Dendritic cell treated with granulocyte-macrophage colony-stimulating factor and Interleukin-4, amounts not matched to agents 40 ng/mL and 50 ng/mL, for 4 days (primary cell): ENCODE measurements around the gene HIGD1C.
A peak's percentile ranks its signal among the peaks of the same experiment; 100 is the strongest.
"Not testable (repeated sequence)": the region's sequence is repeated elsewhere in the genome, so short reads cannot be mapped to it uniquely, and the experiment has no call there.

Source experiments
- H3K27ac Mint-ChIP-seq: one replicate; pipeline ENCODE4 v1.8.0; 2022; ENCODE audit warnings: mild to moderate bottlenecking, mixed read lengths
- H3K27me3 Mint-ChIP-seq: one replicate; pipeline ENCODE4 v1.8.0; 2022; ENCODE audit warnings: mild to moderate bottlenecking, mixed read lengths
- H3K36me3 Mint-ChIP-seq: one replicate; pipeline ENCODE4 v1.8.0; 2022; ENCODE audit warnings: low read depth, mixed read lengths
- H3K4me1 Mint-ChIP-seq: one replicate; pipeline ENCODE4 v1.8.0; 2022; ENCODE audit warnings: low read depth, mixed read lengths
- H3K4me3 Mint-ChIP-seq: one replicate; pipeline ENCODE4 v1.8.0; 2022; ENCODE audit warnings: mild to moderate bottlenecking, moderate library complexity, mixed read lengths
- H3K9me3 Mint-ChIP-seq: one replicate; pipeline ENCODE4 v1.8.0; 2022; ENCODE audit warnings: mixed read lengths
- intact Hi-C: fragments of 100-400 bp; cut with micrococcal nuclease; formaldehyde crosslinking; loops from one replicate; pipeline ENCODE4 v1.15.0; 2022

The HIGD1C gene

DNA sequence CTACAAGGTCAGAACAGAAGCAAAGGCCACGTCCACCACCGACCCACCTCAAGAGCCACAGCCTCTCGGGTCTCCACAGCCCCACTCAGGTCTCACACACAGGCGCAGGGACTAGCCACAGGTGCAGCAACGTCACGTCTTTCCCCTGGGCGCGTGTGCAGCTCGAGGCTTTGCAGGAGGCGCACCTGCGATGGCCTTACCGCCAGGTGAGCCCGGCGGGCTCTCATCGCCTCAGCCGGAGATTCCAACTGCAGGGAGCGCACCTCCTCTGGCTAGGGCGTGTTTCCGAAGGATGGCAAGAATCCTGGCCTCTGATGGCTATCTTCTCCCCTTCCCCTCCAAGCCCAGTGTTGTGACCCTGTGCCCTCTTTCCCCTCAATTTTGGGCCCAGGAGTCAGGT, at the start of gene HIGD1C:
Gene HIGD1C (plus strand): TSS at position 35 of the 400 bp plus-strand sequence. CDS start 1,455 bp downstream, outside the sequence.
- H3K27ac Mint-ChIP-seq: no peak within 1 kb of the TSS
- no peaks in the 10 kb centered on the region for H3K9me3 Mint-ChIP-seq
- intact Hi-C loops: no loop called here
- peaks cover 36% of the 10 kb centered on the region for H3K36me3 Mint-ChIP-seq
- peaks cover 6% of the 10 kb centered on the region for H3K4me1 Mint-ChIP-seq
- H3K27me3 Mint-ChIP-seq: no peaks in the 10 kb centered on the region
- H3K4me3 Mint-ChIP-seq: no peak within 1 kb of the TSS

DNA sequence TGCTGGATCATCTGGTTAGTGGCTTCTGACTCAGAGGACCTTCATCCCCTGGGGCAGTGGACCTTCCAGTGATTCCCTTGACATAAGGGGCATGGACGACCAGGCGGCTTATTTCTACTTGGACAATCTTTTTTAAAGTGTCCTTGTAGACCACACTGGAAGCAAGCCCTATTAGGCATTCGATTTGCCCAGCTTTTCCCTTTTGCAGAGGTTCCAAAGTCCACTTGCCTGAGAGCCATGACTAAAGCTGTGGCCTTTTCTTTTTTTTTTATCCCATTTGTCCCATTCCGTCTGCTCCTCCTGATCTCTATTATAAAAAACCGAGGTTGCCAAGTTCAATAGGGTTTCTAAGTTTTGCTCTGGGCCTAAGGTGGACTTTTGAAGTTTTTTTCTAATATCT, 43.9 kb upstream of the HIGD1C start:
- Mint-ChIP-seq H3K9me3 (peaks cover 30% of the 10 kb centered on the region), H3K36me3 (peaks cover 13% of the 10 kb centered on the region)
- H3K27ac Mint-ChIP-seq, H3K4me3 Mint-ChIP-seq, H3K27me3 Mint-ChIP-seq, intact Hi-C loops, H3K4me1 Mint-ChIP-seq: not testable (repeated sequence)

DNA sequence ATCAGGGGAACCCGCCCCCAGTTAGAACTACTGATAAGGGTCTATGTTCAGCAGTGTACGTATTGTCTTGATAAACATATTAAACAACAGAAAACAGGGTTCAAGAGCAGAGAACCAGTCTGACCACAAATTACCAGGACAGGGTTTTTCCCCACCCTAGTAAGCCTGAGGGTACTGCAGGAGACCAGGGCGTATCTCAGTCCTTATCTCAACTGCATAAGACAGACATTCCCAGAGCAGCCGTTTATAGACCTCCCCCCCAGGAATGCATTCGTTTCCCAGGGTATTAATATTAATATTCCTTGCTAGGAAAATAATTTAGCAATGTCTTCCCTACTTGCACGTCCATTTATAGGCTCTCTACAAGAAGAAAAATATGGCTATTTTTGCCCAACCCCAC, 40.0 kb upstream of the HIGD1C start:
- H3K27me3 Mint-ChIP-seq, H3K4me3 Mint-ChIP-seq, intact Hi-C loops, H3K4me1 Mint-ChIP-seq, H3K27ac Mint-ChIP-seq: not testable (repeated sequence)
- peaks cover 69% of the 10 kb centered on the region for H3K9me3 Mint-ChIP-seq
- H3K36me3 Mint-ChIP-seq: peaks cover 20% of the 10 kb centered on the region

GRCh38 chr12:50913224-50913623, 39.1 kb upstream of the HIGD1C start:
- H3K36me3 Mint-ChIP-seq: peaks cover 26% of the 10 kb centered on the region
- H3K4me3 Mint-ChIP-seq: no peak overlapping the region
- intact Hi-C loops: no loop called here
- H3K4me1 Mint-ChIP-seq: peaks cover under 1% of the 10 kb centered on the region
- no peaks in the 10 kb centered on the region for H3K27me3 Mint-ChIP-seq
- no peak overlapping the region for H3K27ac Mint-ChIP-seq
- H3K9me3 Mint-ChIP-seq: peaks cover 77% of the 10 kb centered on the region

- Mint-ChIP-seq H3K36me3 (peaks cover 26% of the 10 kb centered on the region), H3K27ac (no peak overlapping the region), H3K4me3 (no peak overlapping the region), H3K27me3 (no peaks in the 10 kb centered on the region), H3K4me1 (peaks cover 6% of the 10 kb centered on the region), H3K9me3 (peaks cover 83% of the 10 kb centered on the region)
- intact Hi-C loops: no loop called here
Observed at GRCh38 chr12:50914872-50915484, 37.4 kb upstream of the HIGD1C start.

DNA sequence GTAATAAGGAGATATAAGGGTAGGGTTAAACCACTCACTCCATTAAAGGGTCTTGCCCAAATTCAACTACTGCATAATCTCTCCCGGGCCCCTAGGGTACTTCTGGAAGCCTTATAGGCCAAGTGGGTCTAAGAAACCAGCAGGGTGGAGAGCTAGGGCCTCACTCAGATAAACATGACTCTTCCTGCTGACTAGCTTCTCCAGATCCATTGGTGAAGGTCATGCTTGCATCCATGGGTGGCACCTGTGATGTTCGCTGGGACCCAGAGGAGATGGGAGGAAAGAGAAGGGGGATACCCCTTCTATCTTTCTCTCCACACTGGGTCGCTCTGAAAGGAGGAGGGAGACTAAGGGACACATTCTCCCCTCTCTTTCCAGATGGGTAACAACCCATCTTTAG, 36.1 kb upstream of the HIGD1C start:
- H3K27me3 Mint-ChIP-seq: no peaks in the 10 kb centered on the region
- no peak overlapping the region for H3K27ac Mint-ChIP-seq
- H3K9me3 Mint-ChIP-seq: peaks cover 75% of the 10 kb centered on the region
- H3K4me1 Mint-ChIP-seq: peaks cover 6% of the 10 kb centered on the region
- intact Hi-C loops: no loop called here
- no peak overlapping the region for H3K4me3 Mint-ChIP-seq
- peaks cover 26% of the 10 kb centered on the region for H3K36me3 Mint-ChIP-seq

- intact Hi-C loops: no loop called here
- Mint-ChIP-seq H3K4me1 (peaks cover 19% of the 10 kb centered on the region), H3K4me3 (no peak overlapping the region), H3K27me3 (no peaks in the 10 kb centered on the region), H3K36me3 (peaks cover 12% of the 10 kb centered on the region), H3K27ac (no peak overlapping the region), H3K9me3 (peaks cover 50% of the 10 kb centered on the region)
Observed at GRCh38 chr12:50918584-50919316, 33.6 kb upstream of the HIGD1C start.

- Mint-ChIP-seq H3K27me3 (no peaks in the 10 kb centered on the region), H3K27ac (peak overlapping the region; percentile 97), H3K9me3 (peaks cover 10% of the 10 kb centered on the region), H3K36me3 (peaks cover 27% of the 10 kb centered on the region), H3K4me3 (peak overlapping the region; percentile 66), H3K4me1 (peaks cover 26% of the 10 kb centered on the region)
- intact Hi-C loops: no loop called here
Observed at GRCh38 chr12:50922820-50923219, 29.5 kb upstream of the HIGD1C start.

DNA sequence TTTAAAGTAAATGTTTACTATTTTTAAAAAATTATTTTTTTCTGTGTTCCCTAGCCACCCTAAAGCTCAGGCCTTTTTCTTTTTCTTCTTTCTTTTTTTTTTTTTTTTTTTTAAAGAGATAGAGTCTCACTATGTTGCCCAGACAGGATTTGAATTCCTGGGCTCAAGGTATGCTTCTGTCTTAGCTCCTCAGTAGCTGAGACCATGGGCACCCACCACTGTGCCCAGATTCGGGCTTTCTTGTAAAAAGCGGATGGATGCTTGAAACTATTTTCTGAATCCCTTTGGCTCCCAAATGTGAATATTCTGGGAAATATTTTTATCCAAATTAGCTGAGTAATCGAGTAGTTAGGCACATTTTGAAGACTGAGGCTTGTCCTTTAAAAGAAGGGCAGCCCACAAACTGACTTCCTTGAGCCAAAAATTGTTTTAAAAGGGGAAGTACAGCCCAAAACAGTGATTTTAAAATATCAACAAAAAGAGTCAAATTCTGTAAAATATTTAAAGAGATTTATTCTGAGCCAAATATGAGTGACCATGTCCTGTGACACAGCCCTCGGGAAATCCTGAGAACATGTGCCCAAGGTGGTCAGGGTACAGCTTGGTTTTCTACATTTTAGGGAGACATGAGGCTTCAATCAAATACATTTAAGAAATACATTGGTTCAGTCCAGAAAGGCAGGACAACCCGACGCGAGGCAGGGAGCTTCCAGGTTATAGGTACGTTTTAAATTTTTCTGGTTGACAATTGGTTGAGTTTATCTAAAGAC, 28.8 kb upstream of the HIGD1C start:
- peak overlapping the region; percentile 97 for H3K27ac Mint-ChIP-seq
- peaks cover 33% of the 10 kb centered on the region for H3K36me3 Mint-ChIP-seq
- H3K9me3 Mint-ChIP-seq: peaks cover 2% of the 10 kb centered on the region
- H3K4me1 Mint-ChIP-seq: peaks cover 30% of the 10 kb centered on the region
- intact Hi-C loops: no loop called here
- H3K27me3 Mint-ChIP-seq: no peaks in the 10 kb centered on the region
- peak overlapping the region; percentile 71 for H3K4me3 Mint-ChIP-seq

- H3K27ac Mint-ChIP-seq: peak overlapping the region; percentile 97
- peak overlapping the region; percentile 71 for H3K4me3 Mint-ChIP-seq
- H3K4me1 Mint-ChIP-seq: peaks cover 32% of the 10 kb centered on the region
- intact Hi-C loops: no loop called here
- no peaks in the 10 kb centered on the region for H3K27me3 Mint-ChIP-seq
- H3K9me3 Mint-ChIP-seq: no peaks in the 10 kb centered on the region
- H3K36me3 Mint-ChIP-seq: peaks cover 37% of the 10 kb centered on the region
Observed at GRCh38 chr12:50924131-50924438, 28.3 kb upstream of the HIGD1C start.

DNA sequence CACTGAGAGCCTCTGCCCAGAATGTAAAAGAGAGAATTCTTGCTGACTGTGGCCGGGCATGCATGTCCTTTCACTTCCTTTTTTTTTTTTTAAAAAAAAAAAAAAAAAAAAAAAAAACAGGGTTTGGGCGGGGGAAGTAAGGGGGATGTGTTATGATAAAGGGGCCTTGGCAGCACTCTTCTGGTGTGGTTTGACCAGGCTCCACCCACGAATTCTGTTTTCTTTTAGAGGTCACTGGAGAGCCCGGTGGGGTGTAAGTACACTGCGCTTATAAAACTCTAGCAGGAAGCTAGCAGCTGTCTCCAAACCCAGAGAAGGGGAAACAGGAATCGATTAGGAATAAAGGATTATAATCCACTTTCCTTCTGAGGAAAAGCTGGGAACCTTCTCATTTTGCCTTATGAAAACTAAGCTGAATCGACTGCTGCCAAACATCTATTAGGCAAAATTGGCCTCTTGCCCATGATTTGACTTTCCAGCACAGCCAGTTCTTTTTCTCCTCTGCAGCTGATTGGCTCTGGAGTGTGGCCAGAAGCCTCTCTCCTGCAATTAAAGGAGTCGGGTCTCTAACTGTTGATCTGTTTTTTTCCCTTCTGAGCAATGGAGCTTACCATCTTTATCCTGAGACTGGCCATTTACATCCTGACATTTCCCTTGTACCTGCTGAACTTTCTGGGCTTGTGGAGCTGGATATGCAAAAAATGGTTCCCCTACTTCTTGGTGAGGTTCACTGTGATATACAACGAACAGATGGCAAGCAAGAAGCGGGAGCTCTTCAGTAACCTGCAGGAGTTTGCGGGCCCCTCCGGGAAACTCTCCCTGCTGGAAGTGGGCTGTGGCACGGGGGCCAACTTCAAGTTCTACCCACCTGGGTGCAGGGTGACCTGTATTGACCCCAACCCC, 27.7 kb upstream of the HIGD1C start:
- no peaks in the 10 kb centered on the region for H3K9me3 Mint-ChIP-seq
- intact Hi-C loops: loop anchor here (5.0 kb wide), 4 partner anchors 83 to 157 kb away; partner anchors contain the start of gene SLC11A2
- peaks cover 38% of the 10 kb centered on the region for H3K4me1 Mint-ChIP-seq
- peaks cover 43% of the 10 kb centered on the region for H3K36me3 Mint-ChIP-seq
- H3K4me3 Mint-ChIP-seq: peak overlapping the region; percentile 99
- H3K27me3 Mint-ChIP-seq: no peaks in the 10 kb centered on the region
- H3K27ac Mint-ChIP-seq: peak overlapping the region; percentile 97

DNA sequence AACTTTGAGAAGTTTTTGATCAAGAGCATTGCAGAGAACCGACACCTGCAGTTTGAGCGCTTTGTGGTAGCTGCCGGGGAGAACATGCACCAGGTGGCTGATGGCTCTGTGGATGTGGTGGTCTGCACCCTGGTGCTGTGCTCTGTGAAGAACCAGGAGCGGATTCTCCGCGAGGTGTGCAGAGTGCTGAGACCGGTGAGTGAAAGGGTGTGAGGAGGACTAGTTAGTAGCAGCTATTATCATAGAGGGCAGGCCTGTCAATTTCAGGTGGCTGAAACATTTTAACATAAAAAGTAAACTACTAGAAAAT, 27.0 kb upstream of the HIGD1C start:
- Mint-ChIP-seq H3K9me3 (no peaks in the 10 kb centered on the region), H3K27ac (peak overlapping the region; percentile 97), H3K4me1 (peaks cover 43% of the 10 kb centered on the region), H3K27me3 (no peaks in the 10 kb centered on the region), H3K36me3 (peaks cover 49% of the 10 kb centered on the region), H3K4me3 (peak overlapping the region; percentile 99)
- intact Hi-C loops: loop anchor here (5.0 kb wide), 4 partner anchors 82 to 158 kb away; partner anchors contain the start of gene SLC11A2

- peak overlapping the region; percentile 99 for H3K4me3 Mint-ChIP-seq
- no peaks in the 10 kb centered on the region for H3K9me3 Mint-ChIP-seq
- intact Hi-C loops: loop anchor here (5.0 kb wide), 4 partner anchors 81 to 159 kb away; partner anchors contain the start of gene SLC11A2
- H3K27ac Mint-ChIP-seq: peak overlapping the region; percentile 97
- H3K27me3 Mint-ChIP-seq: no peaks in the 10 kb centered on the region
- H3K36me3 Mint-ChIP-seq: peaks cover 55% of the 10 kb centered on the region
- H3K4me1 Mint-ChIP-seq: peaks cover 47% of the 10 kb centered on the region
Observed at GRCh38 chr12:50925920-50926319, 26.4 kb upstream of the HIGD1C start.
